Activated CD8-positive, alpha-beta memory T cell treated with anti-CD3 and anti-CD28 coated beads, Interleukin-2, amount 50 U/mL, for 4 hours (primary cell): ENCODE results near the gene GPR152.
"Not testable (repeated sequence)": the region's sequence is repeated elsewhere in the genome, so short reads cannot be mapped to it uniquely, and the experiment has no call there.

Experiments used
- DNase-seq: peaks from one replicate; pipeline ENCODE4 v3.0.0-alpha.2; 2020

GPR152 gene

DNA sequence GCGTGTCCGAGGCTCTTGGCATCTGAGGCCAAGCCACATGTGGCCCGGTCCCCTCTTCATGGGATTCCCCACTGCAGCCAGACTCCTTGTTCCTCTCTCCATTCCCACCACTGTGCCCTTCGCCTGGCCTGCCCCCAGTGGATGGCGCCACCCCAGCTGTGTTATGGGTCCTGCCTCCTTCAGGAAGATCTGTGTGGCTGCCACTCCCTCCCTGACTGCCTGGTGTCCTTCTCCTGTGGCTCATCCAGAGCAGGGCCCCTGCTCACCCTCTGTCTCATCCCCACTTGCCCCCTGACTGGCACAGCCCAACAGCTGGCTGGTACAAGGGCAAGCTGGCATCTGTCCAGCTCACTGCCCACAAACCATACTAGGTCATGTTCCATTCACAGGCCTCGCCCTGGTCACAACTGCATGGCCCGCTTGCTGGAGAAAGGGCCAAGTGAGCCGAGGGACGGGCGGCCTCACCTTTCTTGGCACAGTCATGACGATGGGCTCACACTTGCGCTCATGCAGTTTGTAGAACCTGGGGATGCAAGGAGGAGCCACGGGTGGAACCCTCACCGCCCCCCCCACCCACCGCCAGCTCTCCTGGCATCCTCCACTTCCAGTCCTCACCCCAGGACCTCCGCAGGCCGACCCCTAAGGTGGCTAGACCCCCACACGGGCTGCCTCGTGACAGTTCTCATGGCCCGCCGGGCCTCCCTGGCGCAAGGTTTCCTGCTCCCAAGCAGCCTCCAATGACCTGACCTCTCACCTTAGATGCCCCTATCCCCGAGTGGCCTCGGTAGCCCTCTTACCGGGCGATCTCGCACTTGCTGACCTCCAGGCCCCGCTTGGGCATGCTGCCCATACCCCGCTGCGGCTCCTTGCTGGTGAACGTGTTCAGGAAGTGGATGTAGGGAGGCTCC, 13.0 kb downstream of the GPR152 start:
- DNase-seq, result no peak

DNA sequence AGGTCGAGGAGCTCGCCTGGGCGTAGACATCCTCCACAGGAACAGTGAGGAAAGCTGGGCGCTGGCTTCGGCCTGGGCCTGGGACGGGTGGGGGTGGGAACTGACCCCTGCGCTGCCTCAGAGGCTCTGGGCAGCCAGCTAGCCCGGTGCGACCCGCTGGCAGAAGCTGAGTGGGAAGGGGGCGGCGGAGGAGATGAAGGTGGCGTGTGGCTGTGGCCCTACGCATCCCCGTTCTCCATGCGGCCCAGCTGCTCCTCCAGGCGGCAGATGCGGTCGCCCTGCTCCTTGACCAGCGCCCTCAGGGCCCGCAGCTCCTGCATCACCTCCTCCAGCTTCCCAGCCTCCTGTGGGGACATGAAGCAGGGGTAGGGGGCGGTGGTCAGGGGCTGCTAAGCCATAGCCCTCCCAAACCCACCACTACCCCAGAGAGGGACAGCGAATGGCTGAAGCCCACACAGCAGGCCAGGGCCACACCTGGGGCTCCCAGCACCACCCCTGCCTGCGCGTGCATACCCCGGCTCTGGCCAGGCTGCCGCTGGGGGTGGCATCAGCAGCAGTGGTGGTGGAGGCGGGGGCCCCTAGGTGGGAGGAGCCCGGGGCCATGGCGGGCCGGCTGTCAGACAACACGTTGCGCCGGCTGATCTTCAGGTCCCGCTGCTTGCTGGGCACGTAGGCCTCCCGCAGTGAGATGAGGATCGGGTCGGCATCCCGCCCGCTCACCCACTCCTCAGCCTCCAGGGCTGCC, 14.2 kb downstream of the GPR152 start:
- peak; percentile 76 for DNase-seq

DNA sequence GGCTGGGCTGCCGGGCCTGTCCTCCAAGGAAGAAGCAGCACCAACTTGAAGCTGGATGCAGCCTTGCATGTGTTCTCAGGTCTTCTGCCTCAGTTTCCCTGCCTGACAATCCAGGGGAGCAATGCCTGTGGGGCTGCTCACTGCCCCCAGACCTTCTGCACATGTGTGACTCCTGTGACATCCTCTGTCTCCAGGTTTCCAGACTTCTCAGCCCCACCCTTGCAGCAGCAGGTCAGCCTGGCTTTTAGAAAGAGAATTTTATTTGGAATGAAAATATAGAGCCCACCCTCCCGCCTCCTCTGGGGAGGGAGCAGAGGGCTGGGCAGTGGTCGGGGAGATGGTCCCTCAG, 14.7 kb downstream of the GPR152 start:
- no peak for DNase-seq

DNA sequence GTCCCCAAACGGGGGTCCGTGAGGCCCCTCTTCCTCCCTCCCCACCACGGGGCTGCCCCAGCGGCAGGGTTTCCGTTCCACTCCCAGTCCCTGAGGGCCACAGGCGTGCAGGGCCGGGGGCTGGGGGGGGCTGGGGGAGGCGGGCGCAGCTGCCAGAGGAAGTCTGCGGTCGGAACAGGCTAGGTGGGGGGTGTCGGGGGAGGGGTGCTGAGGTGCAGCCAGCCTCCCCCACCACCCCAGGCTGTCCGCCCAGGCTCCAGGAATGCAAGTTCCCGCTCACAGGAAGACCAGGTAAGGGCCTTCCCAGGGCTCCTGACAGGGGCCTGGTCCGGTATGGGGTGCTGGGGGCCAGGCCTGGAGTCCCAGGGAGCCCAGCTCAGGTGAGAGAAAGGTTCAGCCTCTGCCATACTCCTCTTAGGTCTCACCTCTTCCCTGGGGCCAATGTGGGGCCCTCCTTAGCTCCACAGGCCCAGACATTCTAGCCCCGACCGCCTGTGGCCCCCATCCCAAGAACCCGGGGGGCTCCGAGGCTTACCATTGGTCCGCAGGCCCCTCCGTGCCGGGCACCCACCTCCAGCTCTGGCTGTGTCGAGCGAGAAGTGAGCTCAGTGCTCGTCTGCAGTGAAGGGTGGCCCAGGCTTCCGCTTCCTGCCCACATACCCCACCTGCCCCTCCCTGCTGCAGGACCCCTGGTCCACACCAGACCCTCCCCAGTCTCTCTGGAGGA, 15.3 kb downstream of the GPR152 start, which contains the start of gene PTPRCAP:
TSS of gene PTPRCAP (minus strand) at position 601 of the 727 bp plus-strand sequence. CDS start at position 538, 63 bp downstream.
- DNase-seq, result peak; percentile 69

DNA sequence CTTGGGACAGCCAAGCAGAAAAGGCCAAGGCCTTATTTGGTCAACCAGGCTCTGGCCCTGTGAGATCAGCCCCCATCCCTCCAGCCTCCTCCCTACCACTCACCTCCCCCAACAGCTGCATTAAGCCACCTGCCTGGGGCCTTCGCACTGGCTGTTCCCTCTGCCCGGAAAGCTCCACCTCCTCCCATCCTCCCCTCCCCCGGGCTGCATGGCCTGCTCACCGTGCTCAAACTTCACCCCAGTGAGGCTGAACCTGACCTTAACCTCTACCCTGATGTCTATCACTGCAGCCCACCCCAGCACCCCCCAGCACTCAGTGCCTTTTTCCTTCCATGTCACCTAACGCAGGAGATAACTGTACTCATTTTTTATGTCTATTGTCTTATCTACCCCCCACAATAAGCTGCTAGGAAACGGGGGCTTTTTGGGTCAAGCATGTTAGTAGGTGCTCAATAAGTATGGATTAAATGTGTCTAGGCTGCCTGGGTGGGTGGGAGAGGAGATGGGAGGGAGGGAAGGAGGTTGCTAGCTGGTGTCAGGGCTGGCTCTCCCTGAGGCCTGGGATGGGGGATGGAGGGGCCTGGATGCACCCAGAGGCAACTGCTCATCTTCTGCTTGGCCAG, 16.0 kb downstream of the GPR152 start:
- peak; percentile 65 for DNase-seq

DNA sequence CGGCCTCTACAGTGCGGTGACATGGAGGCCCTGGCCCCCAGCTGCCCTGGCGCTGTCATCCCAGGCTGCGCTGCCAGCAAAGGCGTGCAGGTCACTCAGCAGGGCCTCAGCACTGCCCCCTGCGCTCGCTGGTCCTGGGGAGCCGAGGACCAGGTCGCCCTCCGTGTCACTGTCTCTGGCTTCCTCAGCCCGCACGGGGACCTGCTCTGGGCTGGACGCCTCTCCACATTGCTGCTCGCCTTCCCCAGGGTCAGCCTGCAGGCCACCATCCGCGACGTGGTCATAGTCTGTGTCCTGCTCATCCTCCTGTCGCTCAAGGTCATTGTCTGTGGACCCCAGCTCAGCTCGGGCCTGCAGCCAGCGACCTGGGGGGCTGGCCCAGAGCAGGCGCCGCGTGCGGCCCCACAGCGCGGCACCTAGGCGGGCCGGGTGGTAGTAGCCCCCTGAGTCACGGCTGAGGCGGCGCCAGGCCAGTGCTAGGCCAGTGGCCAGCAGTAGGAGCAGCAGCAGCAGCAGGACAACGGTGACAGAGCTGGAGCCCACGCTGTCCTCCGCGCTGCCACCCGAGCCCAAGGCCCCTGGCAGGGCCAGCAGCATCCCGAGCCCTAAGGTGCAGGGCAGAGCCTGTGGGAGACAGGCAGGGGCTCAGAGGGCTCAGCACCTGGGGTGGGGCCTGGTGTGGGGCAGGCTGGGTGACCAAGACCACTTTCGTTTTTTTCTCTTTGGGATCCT, 16.6 kb downstream of the GPR152 start:
- no peak for DNase-seq

DNA sequence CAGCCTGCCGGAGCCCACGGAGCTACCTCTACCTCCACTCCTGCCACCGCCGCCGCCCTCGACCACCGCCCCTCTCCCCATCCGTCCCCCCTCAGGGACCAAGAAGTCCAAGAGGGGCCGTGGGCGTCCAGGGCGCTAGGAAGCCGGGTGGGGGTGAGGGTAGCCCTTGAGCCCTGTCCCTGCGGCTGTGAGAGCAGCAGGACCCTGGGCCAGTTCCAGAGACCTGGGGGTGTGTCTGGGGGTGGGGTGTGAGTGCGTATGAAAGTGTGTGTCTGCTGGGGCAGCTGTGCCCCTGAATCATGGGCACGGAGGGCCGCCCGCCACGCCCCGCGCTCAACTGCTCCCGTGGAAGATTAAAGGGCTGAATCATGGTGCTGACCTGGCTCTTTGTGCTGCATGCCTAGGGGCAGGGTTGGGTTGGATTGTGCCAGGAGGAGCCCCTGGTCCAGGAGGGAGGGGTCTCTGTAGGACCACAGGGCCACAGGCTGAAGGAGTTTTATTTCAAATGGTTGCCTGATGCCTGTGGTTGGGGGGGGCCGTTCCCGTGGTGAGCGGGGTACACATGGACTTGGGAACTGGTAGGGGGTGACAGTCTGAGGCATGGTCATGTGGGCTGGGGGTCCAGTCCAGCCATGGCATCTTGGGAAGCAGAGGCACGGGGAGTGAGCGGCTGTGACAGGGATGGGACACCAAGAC, 17.4 kb downstream of the GPR152 start:
- DNase-seq, result no peak

DNA sequence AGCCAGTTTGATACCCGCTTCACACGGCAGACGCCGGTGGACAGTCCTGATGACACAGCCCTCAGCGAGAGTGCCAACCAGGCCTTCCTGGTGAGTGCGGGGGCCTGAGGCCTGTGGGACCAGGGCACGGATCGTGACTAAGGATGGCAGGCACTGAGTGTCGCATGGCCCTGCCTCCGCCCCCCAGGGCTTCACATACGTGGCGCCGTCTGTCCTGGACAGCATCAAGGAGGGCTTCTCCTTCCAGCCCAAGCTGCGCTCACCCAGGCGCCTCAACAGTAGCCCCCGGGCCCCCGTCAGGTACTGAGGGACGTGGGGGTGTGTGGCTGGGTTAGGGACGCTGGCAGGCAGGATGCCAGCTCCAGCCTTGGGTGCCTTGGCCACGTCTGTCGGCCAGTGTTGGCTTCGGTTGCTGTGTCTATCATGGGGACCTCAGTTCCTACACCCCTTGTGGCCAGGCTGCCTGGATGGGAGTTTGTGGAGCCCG, 18.1 kb downstream of the GPR152 start:
- DNase-seq, result no peak

DNA sequence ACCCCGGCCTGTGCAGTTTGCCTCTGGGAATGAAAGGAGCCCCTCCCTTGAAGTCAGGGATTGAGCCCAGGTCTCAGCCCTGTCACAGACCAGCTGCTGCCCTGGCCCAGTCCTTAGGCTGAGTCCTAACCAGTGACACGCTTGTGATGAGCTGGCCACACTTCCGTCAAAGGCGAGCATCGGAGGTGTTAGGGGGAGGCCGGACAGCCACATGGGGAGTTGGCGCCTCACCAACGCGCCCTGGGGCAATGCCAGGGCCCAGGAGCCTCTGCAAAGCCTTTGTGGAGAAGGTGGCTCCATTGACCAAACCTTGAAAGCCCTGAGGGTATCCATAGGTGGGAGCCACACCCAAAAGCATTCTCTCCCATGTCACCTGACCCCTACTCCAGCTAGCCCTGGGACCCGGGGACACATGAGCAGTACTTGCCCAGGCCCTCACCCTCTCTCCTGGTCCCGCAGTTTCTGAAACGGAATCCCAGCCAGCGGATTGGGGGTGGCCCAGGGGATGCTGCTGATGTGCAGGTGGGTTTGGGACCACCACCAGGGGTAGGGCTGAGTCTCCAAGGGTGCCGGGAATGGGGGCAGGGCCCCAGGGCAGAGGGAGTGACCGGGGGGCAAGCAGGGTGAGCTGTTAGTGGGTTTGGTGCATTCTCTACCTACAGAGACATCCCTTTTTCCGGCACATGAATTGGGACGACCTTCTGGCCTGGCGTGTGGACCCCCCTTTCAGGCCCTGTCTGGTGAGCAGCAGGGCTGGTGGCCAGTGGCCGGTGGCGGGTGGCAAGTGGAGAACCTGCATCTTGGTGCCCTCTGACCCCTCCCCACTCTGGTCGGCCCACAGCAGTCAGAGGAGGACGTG, 18.8 kb downstream of the GPR152 start:
- DNase-seq, result no peak

DNA sequence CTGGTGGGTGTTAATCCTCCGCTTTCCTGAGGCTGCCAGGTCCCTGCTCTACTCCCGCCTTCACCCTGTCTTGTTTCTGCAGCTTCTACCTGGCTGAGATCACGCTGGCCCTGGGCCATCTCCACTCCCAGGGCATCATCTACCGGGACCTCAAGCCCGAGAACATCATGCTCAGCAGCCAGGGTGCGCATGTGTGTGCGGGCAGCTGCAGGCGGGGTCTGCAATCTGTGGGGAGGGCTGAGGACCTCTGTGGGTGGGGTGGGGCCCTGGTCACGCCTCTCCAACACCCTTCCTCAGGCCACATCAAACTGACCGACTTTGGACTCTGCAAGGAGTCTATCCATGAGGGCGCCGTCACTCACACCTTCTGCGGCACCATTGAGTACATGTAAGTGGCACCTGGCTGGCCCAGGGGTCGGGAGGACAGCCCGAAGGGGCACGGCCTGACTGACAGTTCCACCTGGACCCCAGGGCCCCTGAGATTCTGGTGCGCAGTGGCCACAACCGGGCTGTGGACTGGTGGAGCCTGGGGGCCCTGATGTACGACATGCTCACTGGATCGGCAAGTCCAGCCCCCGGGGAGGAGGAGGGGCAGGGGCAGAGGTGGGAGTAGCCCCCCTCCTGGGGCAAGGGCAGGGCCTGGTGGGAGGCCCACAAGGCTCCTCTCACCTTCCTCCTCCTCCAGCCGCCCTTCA, 19.7 kb downstream of the GPR152 start:
- no peak for DNase-seq

DNA sequence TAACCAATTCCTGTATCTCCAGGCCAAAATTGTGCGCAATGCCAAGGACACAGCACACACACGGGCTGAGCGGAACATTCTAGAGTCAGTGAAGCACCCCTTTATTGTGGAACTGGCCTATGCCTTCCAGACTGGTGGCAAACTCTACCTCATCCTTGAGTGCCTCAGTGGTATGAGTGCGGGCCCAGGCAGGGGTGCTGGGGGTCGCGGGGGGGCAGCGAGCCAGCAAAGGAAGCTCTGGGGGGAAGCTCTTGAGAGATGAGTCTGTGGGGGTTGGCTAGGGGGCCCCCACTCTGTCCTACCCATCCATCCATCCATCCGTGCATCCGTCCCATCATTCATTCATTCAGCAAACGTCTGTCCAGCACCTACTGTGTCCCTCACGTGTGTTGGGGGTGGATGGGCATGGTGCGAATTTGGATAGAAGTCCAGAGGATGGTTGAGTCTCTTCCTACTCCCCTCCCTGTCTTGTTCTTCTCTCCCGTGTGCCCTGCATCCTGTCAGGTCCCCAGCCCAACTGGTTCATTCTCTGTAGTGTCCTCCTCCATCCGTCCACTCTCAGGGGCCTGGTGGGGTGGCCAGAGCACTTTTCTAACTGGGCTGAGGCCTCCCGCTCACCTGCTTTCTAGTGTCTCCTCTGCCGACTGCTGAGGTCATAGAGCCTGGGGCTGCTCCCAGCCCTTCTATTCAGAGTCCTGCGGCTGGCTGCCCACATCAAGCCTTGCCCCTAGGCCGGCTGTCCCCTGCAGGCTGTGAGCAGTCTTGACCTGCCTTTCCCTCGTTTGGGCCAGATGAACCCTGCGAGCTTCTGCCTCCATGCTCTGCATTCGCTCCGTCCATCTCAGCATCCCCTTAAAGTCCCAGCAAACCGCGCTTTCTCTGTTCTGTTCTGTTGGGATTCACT, 20.9 kb downstream of the GPR152 start:
- no peak for DNase-seq

DNA sequence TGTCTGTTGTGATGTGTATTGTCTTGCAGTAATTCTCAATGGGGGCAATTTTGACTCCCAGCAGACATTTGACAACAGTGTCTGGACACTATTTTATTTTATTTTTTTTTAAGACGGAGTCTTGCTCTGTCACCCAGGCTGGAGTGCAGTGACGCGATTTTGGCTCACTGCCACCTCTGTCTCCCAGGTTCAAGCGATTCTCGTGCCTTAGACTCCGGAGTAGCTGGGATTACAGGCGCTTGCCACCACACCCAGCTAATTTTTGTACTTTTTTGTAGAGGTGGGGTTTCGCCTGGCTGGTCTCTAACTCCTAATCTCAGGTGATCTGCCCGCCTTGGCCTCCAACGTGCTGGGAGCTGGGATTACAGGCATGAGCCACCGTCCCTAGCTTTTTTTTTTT, 22.8 kb downstream of the GPR152 start:
- DNase-seq, result no peak

DNA sequence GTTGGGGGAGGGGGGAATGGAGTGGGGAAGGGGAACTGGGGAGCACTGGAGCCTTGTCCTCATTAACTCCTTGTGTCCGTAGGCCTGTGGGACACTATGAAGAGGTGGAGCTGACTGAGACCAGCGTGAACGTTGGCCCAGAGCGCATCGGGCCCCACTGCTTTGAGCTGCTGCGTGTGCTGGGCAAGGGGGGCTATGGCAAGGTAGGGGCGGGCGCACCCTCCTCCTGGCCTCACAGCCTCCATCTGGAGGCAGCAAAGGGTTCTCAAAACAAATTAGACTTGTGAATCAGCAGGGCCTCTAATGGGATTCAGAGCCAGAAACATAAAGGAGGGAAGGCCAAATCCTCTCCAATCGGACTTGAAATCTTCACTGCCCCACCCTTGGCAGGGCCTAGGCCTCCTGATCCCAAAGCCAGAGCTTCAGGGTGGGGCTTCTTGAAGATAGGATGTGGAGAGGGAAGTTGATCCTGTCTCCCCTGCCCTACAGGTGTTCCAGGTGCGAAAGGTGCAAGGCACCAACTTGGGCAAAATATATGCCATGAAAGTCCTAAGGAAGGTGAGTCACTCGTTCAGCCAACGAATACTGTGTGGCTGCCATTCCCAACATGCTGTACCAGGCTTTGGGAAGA, 23.4 kb downstream of the GPR152 start:
- DNase-seq, result no peak

DNA sequence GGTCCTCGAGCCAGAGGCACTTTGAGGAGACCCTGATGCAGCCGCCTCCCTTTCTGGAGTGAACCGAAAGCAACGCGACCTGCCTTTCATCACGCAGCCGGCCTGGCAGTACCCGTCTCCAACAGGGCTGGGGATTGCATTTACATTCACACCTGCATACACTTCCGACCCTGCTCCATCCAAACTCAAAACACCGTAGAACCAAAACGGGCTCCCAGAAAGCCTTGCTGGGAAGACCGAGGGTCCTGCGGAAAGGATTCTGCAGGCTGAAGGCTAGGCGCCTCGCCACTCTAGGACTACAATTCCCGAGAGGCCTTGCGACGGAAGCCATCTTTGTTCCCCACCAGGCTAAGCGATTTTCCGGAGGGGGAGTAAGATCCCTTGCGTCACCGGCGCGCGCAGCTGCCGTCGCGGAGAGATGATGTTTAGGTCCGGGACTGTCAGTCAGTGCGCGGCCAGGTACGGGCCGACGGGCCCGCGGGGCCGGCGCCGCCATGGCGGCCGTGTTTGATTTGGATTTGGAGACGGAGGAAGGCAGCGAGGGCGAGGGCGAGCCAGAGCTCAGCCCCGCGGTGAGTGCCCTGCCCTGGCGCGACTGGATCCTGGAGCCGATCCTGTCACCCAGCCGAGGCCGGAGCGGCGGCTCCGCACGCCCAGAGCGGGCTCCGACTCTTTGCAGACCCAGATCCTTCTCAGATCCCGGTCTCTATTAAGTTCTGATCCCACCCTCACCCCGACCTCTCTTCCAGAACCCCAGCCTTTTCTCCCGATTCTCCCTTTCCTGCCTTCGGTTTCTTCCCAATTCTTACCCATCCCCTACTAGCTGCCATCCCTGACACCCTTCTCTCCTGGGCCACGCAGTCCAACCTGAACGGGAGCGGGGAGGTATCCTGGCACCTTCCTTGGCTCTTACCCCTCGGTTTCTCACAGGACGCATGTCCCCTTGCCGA, 24.2 kb downstream of the GPR152 start, which contains the start of gene RPS6KB2:
TSS of gene RPS6KB2 (plus strand) at position 443 of the 950 bp plus-strand sequence. CDS start at position 495, 52 bp downstream.
- peak; percentile 100 for DNase-seq

DNA sequence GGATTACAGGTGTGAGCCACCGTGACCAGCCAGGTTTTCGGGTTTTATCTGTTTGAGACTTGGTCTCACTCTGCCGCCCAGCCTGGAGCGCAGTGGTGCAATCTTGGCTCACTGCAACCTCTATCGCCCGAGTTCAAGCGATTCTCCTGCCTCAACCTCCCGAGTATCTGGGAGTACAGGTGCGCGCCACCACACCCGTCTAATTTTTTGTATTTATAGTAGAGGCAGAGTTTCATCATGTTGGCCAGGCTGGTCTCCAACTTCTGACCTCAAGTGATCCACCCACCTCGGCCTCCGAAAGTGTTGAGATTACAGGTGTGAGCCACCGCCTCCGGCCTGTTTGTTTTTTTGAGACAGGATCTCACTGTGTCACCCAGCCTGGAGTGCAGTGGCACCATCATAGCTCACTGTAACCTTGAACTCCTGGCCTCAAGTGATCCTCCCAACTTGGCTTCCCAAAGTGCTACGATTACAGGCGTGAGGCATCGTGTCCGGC, 25.1 kb downstream of the GPR152 start:
- not testable (repeated sequence) for DNase-seq

DNA sequence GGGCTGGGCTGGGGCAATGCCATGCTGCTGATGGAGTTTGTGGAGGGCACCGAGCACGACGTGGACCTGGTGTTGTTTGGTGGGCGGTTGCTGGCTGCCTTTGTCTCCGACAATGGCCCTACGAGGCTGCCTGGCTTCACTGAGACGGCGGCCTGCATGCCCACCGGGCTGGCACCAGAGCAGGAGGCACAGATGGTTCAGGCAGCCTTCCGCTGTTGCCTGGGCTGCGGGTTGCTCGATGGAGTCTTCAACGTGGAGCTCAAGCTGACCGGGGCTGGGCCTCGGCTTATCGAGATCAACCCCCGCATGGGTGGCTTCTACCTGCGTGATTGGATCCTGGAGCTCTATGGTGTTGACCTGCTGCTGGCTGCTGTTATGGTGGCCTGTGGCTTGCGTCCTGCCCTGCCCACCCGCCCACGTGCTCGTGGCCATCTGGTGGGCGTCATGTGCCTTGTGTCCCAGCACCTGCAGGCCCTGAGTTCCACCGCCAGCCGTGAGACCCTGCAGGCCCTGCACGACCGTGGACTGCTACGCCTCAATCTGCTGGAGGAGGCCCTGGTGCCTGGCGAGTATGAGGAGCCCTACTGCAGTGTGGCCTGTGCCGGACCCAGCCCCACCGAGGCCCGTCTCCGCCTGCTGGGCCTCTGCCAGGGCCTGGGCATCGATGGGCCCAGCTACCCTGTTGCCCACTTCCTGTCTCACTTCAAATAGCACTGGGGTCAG, 28.5 kb downstream of the GPR152 start:
- no peak for DNase-seq
